ENCODE measurements around the gene ERC1. TPM values are rescaled to one million over a fixed set of nuclear protein-coding genes. Genes with fewer than 3 reads are reported as not detected.

Gene ERC1
- total RNA-seq, 2 donors from 2014 or later: 26.9 to 41.9 TPM

- intact Hi-C loops (cut with DNase I): no loop called here
- Histone ChIP-seq H3K9me3 (no peaks in the 10 kb centered on the region), H3K27me3 (no peaks in the 10 kb centered on the region), H3K4me3 (peak overlapping the region; percentile 78), H3K27ac (peak overlapping the region; percentile 91), H3K4me1 (no peaks in the 10 kb centered on the region), H3K36me3 (no peaks in the 10 kb centered on the region), H3K9ac (ENCODE audit: low read depth in 2 of 2, low read length in 2 of 2) (peak overlapping the region; percentile 91 to 96)
- no peak for TF ChIP-seq CTCF (IDR thresholded peaks at IDR 0.05)
- DNase-seq: peak; percentile 62
Observed at GRCh38 chr12:989751-990660, 1.0 kb upstream of the ERC1 start.

- Histone ChIP-seq H3K9me3 (no peaks in the 10 kb centered on the region), H3K9ac (ENCODE audit: low read depth in 2 of 2, low read length in 2 of 2) (peak overlapping the region; percentile 77 to 90), H3K27me3 (no peaks in the 10 kb centered on the region), H3K4me1 (no peaks in the 10 kb centered on the region), H3K4me3 (peak overlapping the region; percentile 78), H3K36me3 (no peaks in the 10 kb centered on the region), H3K27ac (peak overlapping the region; percentile 91)
- no peak for TF ChIP-seq CTCF (IDR thresholded peaks at IDR 0.05)
- intact Hi-C loops (cut with DNase I): no loop called here
- no peak for DNase-seq
Observed at GRCh38 chr12:991350-992333, 619 bp downstream of the ERC1 start.

GRCh38 chr12:992647-993046 lies 1.6 kb downstream of the ERC1 start:
- Histone ChIP-seq H3K36me3 (no peaks in the 10 kb centered on the region), H3K9me3 (no peaks in the 10 kb centered on the region), H3K9ac (ENCODE audit: low read depth in 2 of 2, low read length in 2 of 2) (no peak overlapping the region), H3K27ac (no peak overlapping the region), H3K4me3 (no peak overlapping the region), H3K4me1 (no peaks in the 10 kb centered on the region), H3K27me3 (no peaks in the 10 kb centered on the region)
- intact Hi-C loops (cut with DNase I): no loop called here
- DNase-seq: no peak
- TF ChIP-seq CTCF (IDR thresholded peaks at IDR 0.05): no peak

- Histone ChIP-seq H3K27ac (no peak overlapping the region), H3K4me3 (no peak overlapping the region), H3K27me3 (no peaks in the 10 kb centered on the region), H3K9me3 (no peaks in the 10 kb centered on the region), H3K36me3 (no peaks in the 10 kb centered on the region), H3K4me1 (no peaks in the 10 kb centered on the region), H3K9ac (ENCODE audit: low read depth in 2 of 2, low read length in 2 of 2) (no peak overlapping the region)
- no peak for DNase-seq
- no peak for TF ChIP-seq CTCF (IDR thresholded peaks at IDR 0.05)
- intact Hi-C loops (cut with DNase I): no loop called here
Observed at GRCh38 chr12:996881-997280, 5.9 kb downstream of the ERC1 start.

GRCh38 chr12:997505-997904 lies 6.5 kb downstream of the ERC1 start:
- Histone ChIP-seq H3K27me3 (no peaks in the 10 kb centered on the region), H3K4me3 (no peak overlapping the region), H3K9me3 (no peaks in the 10 kb centered on the region), H3K36me3 (no peaks in the 10 kb centered on the region), H3K4me1 (no peaks in the 10 kb centered on the region), H3K27ac (no peak overlapping the region), H3K9ac (ENCODE audit: low read depth in 2 of 2, low read length in 2 of 2) (no peak overlapping the region)
- intact Hi-C loops (cut with DNase I): no loop called here
- DNase-seq: no peak
- no peak for TF ChIP-seq CTCF (IDR thresholded peaks at IDR 0.05)

All from colonic mucosa (tissue), 4 donors.